ENCODE results near the gene ANXA4. TPM values are rescaled to one million over a fixed set of nuclear protein-coding genes. Genes with fewer than 3 reads are reported as not detected.
A peak's percentile ranks its signal among the peaks of the same experiment; 100 is the strongest.

ANXA4 gene
- total RNA-seq, 1 experiment from 2014 or later: 82.9 TPM

DNA sequence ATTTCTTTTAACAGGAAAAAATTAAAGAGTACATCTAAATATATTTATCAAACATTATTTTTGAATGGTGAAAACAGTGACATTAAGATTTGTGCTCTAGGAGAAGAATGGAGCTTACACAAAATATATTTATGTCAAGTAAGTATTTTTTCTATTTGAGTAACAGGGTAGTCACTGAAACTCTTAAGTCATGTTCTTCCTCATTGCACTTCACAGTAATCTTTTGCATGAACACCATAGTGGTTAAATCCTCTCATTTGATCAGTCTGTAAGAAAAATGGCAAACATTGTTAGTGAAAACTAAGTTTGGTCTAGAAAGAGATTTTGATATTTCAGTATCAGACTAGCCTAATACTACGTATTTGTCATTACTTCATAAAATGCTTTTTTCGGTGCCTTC, 95.6 kb downstream of the ANXA4 start:
- Histone ChIP-seq H3K36me3 (ENCODE audit: low read depth) (peaks cover 22% of the 10 kb centered on the region), H3F3A (ENCODE audit: insufficient read depth, low read depth) (no peaks in the 10 kb centered on the region), H3K4me2 (no peak overlapping the region), H2AFZ (no peak overlapping the region), H3K79me2 (ENCODE audit: low read depth) (peaks cover 19% of the 10 kb centered on the region), H3K4me3 (no peak overlapping the region), H3K9me3 (ENCODE audit: insufficient read depth, low read depth) (no peaks in the 10 kb centered on the region), H3K9me2 (ENCODE audit: insufficient read depth) (no peaks in the 10 kb centered on the region), H3K4me1 (replicated peaks; ENCODE audit: insufficient read depth) (no peaks in the 10 kb centered on the region), H3K27me3 (ENCODE audit: insufficient read depth, low read depth) (no peaks in the 10 kb centered on the region), H4K20me1 (ENCODE audit: insufficient read depth) (no peaks in the 10 kb centered on the region), H3K27ac (no peak overlapping the region)
- ChIA-PET CTCF (interaction anchor here (0.7 kb wide), 1 partner anchor 10 kb away, joined by 5 read pairs; no protein-coding TSS in a partner anchor), POLR2A (ENCODE audit: unreplicated experiment) (no interaction called here)
- no TSS peak for BruUV-seq (replicated peaks)
- intact Hi-C loops (cut with micrococcal nuclease; ENCODE audit: unreplicated experiment): no loop called here
- TF ChIP-seq, protein P1, sequence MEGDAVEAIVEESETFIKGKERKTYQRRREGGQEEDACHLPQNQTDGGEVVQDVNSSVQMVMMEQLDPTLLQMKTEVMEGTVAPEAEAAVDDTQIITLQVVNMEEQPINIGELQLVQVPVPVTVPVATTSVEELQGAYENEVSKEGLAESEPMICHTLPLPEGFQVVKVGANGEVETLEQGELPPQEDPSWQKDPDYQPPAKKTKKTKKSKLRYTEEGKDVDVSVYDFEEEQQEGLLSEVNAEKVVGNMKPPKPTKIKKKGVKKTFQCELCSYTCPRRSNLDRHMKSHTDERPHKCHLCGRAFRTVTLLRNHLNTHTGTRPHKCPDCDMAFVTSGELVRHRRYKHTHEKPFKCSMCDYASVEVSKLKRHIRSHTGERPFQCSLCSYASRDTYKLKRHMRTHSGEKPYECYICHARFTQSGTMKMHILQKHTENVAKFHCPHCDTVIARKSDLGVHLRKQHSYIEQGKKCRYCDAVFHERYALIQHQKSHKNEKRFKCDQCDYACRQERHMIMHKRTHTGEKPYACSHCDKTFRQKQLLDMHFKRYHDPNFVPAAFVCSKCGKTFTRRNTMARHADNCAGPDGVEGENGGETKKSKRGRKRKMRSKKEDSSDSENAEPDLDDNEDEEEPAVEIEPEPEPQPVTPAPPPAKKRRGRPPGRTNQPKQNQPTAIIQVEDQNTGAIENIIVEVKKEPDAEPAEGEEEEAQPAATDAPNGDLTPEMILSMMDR (conservative IDR thresholded peaks at IDR 0.05): no peak
- TF ChIP-seq EZH2 (IDR thresholded peaks at IDR 0.05; ENCODE audit: low read depth): no peak
- no peak for DNase-seq

DNA sequence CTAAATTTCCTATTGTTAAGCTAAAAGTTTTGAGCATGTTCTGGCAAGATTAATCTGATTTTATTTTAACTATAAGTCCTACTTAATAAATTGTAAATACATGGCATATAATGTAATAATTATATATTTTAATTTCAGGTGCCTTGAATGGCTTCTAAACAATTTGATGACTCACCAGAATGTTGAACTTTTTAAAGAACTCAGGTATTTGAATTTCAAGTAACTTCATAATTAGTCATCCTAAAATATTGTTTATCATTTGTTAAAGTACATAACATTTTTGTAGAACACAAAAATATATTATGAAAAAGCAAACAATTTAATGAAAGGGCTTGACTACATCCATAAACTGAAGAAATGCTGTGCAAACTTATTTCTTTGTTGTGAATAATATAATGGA, 102.1 kb downstream of the ANXA4 start:
- DNase-seq: peak in 1 of 2 experiments; percentile 63
- H3K9me3 ChIP-seq (ENCODE audit: insufficient read depth, low read depth): no peaks in the 10 kb centered on the region
- intact Hi-C loops (cut with micrococcal nuclease; ENCODE audit: unreplicated experiment): no loop called here
- peak overlapping the region; percentile 27; the same call in 1 of the 2 replicates for H3K4me2 ChIP-seq
- peaks cover 6% of the 10 kb centered on the region; the same call in 1 of the 2 replicates for H3F3A ChIP-seq (ENCODE audit: insufficient read depth, low read depth)
- peak overlapping the region; percentile 31; the same call in 1 of the 2 replicates for H3K27ac ChIP-seq
- no peak overlapping the region for H2AFZ ChIP-seq
- TF ChIP-seq, protein P1 (conservative IDR thresholded peaks at IDR 0.05): no peak
- no peak for TF ChIP-seq EZH2 (IDR thresholded peaks at IDR 0.05; ENCODE audit: low read depth)
- no peaks in the 10 kb centered on the region for H3K27me3 ChIP-seq (ENCODE audit: insufficient read depth, low read depth)
- ChIA-PET CTCF (no interaction called here), POLR2A (ENCODE audit: unreplicated experiment) (no interaction called here)
- peaks cover 26% of the 10 kb centered on the region for H3K36me3 ChIP-seq (ENCODE audit: low read depth)
- no peaks in the 10 kb centered on the region for H3K79me2 ChIP-seq (ENCODE audit: low read depth)
- H4K20me1 ChIP-seq (ENCODE audit: insufficient read depth): no peaks in the 10 kb centered on the region
- no peak overlapping the region for H3K4me3 ChIP-seq
- BruUV-seq (replicated peaks): no TSS peak
- H3K9me2 ChIP-seq (ENCODE audit: insufficient read depth): no peaks in the 10 kb centered on the region
- peaks cover 9% of the 10 kb centered on the region for H3K4me1 ChIP-seq (replicated peaks; ENCODE audit: insufficient read depth)

DNA sequence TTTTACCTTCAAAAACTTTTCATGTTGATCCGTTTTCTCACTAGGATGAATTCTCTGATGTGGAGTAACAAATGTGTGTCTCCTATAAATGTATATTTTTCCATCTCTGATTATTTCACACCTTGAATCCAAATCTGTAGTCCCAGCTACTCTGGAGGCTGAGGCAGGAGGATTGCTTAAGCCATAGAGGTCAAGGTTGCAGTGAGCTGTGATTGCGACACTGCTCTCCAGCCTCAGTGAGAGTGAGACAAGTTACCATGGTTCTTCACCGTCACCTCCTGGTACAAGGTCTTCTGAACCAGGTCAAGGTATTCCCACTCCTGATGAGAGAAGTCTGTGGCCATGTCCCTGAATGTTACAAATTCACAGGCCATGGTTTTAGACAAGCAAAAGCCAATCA, 102.6 kb downstream of the ANXA4 start:
- Histone ChIP-seq H3K27ac (no peak overlapping the region), H3K9me3 (ENCODE audit: insufficient read depth, low read depth) (no peaks in the 10 kb centered on the region), H3F3A (ENCODE audit: insufficient read depth, low read depth) (peaks cover 6% of the 10 kb centered on the region; the same call in 1 of the 2 replicates), H3K4me2 (no peak overlapping the region), H3K4me1 (replicated peaks; ENCODE audit: insufficient read depth) (peaks cover 9% of the 10 kb centered on the region), H4K20me1 (ENCODE audit: insufficient read depth) (no peaks in the 10 kb centered on the region), H3K9me2 (ENCODE audit: insufficient read depth) (no peaks in the 10 kb centered on the region), H3K36me3 (ENCODE audit: low read depth) (peaks cover 20% of the 10 kb centered on the region), H3K4me3 (no peak overlapping the region), H3K27me3 (ENCODE audit: insufficient read depth, low read depth) (no peaks in the 10 kb centered on the region), H2AFZ (no peak overlapping the region), H3K79me2 (ENCODE audit: low read depth) (no peaks in the 10 kb centered on the region)
- POLR2A ChIA-PET (ENCODE audit: unreplicated experiment): no interaction called here
- no peak for DNase-seq
- intact Hi-C loops (cut with micrococcal nuclease; ENCODE audit: unreplicated experiment): no loop called here
- no TSS peak for BruUV-seq (replicated peaks)
- CTCF ChIA-PET: no interaction called here
- TF ChIP-seq EZH2 (IDR thresholded peaks at IDR 0.05; ENCODE audit: low read depth): no peak
- TF ChIP-seq, protein P1 (conservative IDR thresholded peaks at IDR 0.05): no peak
